HG02840 (cell line): ENCODE data around the gene COMMD1.

Experiments used
- ATAC-seq: cut with Tn5 transposase; IDR thresholded peaks from one replicate; pipeline ENCODE4 v1.9.1; 2021; ENCODE audit warnings: mild to moderate bottlenecking, moderate library complexity, moderate number of reproducible peaks; ENCODE audit not compliant: unreplicated experiment, low FRiP score

COMMD1 gene

GRCh38 chr2:62163106-62163831 lies 257.8 kb downstream of the COMMD1 start:
- ATAC-seq: no peak

- no peak for ATAC-seq
Observed at GRCh38 chr2:62163834-62164233, 258.4 kb downstream of the COMMD1 start.

GRCh38 chr2:62175728-62176127 lies 270.3 kb downstream of the COMMD1 start:
- no peak for ATAC-seq

GRCh38 chr2:62176801-62177200 lies 271.3 kb downstream of the COMMD1 start:
- no peak for ATAC-seq

- no peak for ATAC-seq
Observed at GRCh38 chr2:62177392-62178049, 272.0 kb downstream of the COMMD1 start.

GRCh38 chr2:62178741-62179271 lies 273.3 kb downstream of the COMMD1 start:
- ATAC-seq: no peak

- no peak for ATAC-seq
Observed at GRCh38 chr2:62180975-62181374, 275.5 kb downstream of the COMMD1 start.

- ATAC-seq: no peak
Observed at GRCh38 chr2:62181843-62182242, 276.4 kb downstream of the COMMD1 start.

GRCh38 chr2:62184512-62185230 lies 279.2 kb downstream of the COMMD1 start:
- no peak for ATAC-seq
